Neural cell (in vitro differentiated cells): ENCODE measurements around the gene CREB3L2. TPM values are rescaled to one million over a fixed set of nuclear protein-coding genes. Genes with fewer than 3 reads are reported as not detected.

Experiments
- H2AFZ ChIP-seq: fragments of 200-600, 300-800 bp; sonication (generic), shearing (Covaris generic); 2 replicates; pipeline ENCODE4 v1.6.0; 2014; ENCODE audit warnings: low read depth, mild to moderate bottlenecking, antibody characterized with exemption, low read length, moderate library complexity
- H3F3A ChIP-seq: fragments of 200-600 bp; shearing (Covaris generic); 2 replicates; pipeline ENCODE4 v1.6.1; 2016; ENCODE audit warnings: mild to moderate bottlenecking, moderate library complexity, mixed read lengths, antibody characterized with exemption, low read length; ENCODE audit not compliant: insufficient read depth, poor library complexity, severe bottlenecking
- H3K27ac ChIP-seq: fragments of 200-600, 300-800 bp; sonication (generic), shearing (Covaris generic); 2 replicates; pipeline ENCODE4 v1.5.1; 2014; ENCODE audit warnings: mild to moderate bottlenecking, low read length, moderate library complexity
- H3K27me3 ChIP-seq: fragments of 300-800, 200-600 bp; sonication (generic), shearing (Covaris generic); 2 replicates; pipeline ENCODE4 v1.6.0; 2014; ENCODE audit warnings: mild to moderate bottlenecking, low read depth, low read length, moderate library complexity; ENCODE audit not compliant: insufficient read depth
- H3K36me3 ChIP-seq: fragments of 300-800, 200-600 bp; sonication (generic), shearing (Covaris generic); 2 replicates; pipeline ENCODE4 v1.5.1; 2014; ENCODE audit warnings: mild to moderate bottlenecking, antibody characterized with exemption, low read length, moderate library complexity; ENCODE audit not compliant: insufficient read depth
- H3K4me2 ChIP-seq: fragments of 300-800, 200-600 bp; sonication (generic), shearing (Covaris generic); 2 replicates; pipeline ENCODE4 v1.6.0; 2014; ENCODE audit warnings: mild to moderate bottlenecking, low read length
- H3K4me3 ChIP-seq: fragments of 300-800, 200-600 bp; sonication (generic), shearing (Covaris generic); 2 replicates; pipeline ENCODE4 v1.5.1; 2014; ENCODE audit warnings: mild to moderate bottlenecking, low read length, moderate library complexity
- H3K79me2 ChIP-seq: fragments of 200-600 bp; shearing (Covaris generic); replicated peaks from 2 replicates; pipeline ENCODE4 v1.6.0; 2014; ENCODE audit warnings: mild to moderate bottlenecking, low read length, moderate library complexity; ENCODE audit not compliant: insufficient read depth
- H3K9ac ChIP-seq: fragments of 300-800, 200-600 bp; sonication (generic), shearing (Covaris generic); 2 replicates; pipeline ENCODE4 v1.6.1; 2016; ENCODE audit warnings: mild to moderate bottlenecking, low read length, mixed read lengths
- H3K9me2 ChIP-seq: fragments of 200-600 bp; shearing (Covaris generic); 2 replicates; pipeline ENCODE4 v1.6.1; 2016; ENCODE audit warnings: mild to moderate bottlenecking, low read length, mixed read lengths; ENCODE audit not compliant: insufficient read depth
- H3K9me3 ChIP-seq: fragments of 200-600, 300-800 bp; sonication (generic), shearing (Covaris generic); 2 replicates; pipeline ENCODE4 v1.6.1; 2016; ENCODE audit warnings: mild to moderate bottlenecking, mixed run types, low read length, moderate library complexity, mixed read lengths
- H4K20me1 ChIP-seq: fragments of 200-600 bp; shearing (Covaris generic); 2 replicates; pipeline ENCODE4 v1.6.1; 2016; ENCODE audit warnings: mild to moderate bottlenecking, mixed run types; ENCODE audit not compliant: insufficient read depth
- CTCF ChIP-seq: fragments of 450-650 bp; IDR thresholded peaks from 2 replicates; pipeline ENCODE4 v1.5.1; 2014; ENCODE audit warnings: antibody characterized with exemption, mild to moderate bottlenecking, moderate library complexity; ENCODE audit not compliant: poor library complexity, severe bottlenecking
- EP300 ChIP-seq: fragments of 450-650 bp; conservative IDR thresholded peaks from 2 replicates; pipeline ENCODE4 v1.6.1; 2014; ENCODE audit warnings: antibody characterized with exemption, mild to moderate bottlenecking, moderate library complexity; ENCODE audit not compliant: poor library complexity, severe bottlenecking
- EZH2 ChIP-seq: fragments of 200-600, 300-800 bp; shearing (Covaris generic), sonication (generic); IDR thresholded peaks from 2 replicates; pipeline ENCODE4 v1.6.1; 2014; ENCODE audit warnings: antibody characterized with exemption, low read length, borderline replicate concordance, mild to moderate bottlenecking; ENCODE audit not compliant: insufficient read depth, poor library complexity, severe bottlenecking
- MXI1 ChIP-seq: fragments of 450-650 bp; conservative IDR thresholded peaks from 2 replicates; pipeline ENCODE4 v1.6.1; 2014; ENCODE audit warnings: antibody characterized with exemption, mild to moderate bottlenecking; ENCODE audit not compliant: poor library complexity, severe bottlenecking
- POLR2AphosphoS5 ChIP-seq: IDR thresholded peaks from 2 replicates; pipeline ENCODE4 v1.6.1; 2012
- RAD21 ChIP-seq: fragments of 450-650 bp; conservative IDR thresholded peaks from 2 replicates; pipeline ENCODE4 v1.6.1; 2014; ENCODE audit warnings: antibody characterized with exemption, mild to moderate bottlenecking, moderate library complexity
- REST ChIP-seq: IDR thresholded peaks from 2 replicates; pipeline ENCODE4 v1.6.1; 2012; ENCODE audit warnings: borderline replicate concordance
- SMC3 ChIP-seq: fragments of 450-650 bp; conservative IDR thresholded peaks from 2 replicates; pipeline ENCODE4 v1.6.1; 2014; ENCODE audit warnings: antibody characterized with exemption, mild to moderate bottlenecking, moderate library complexity; ENCODE audit not compliant: poor library complexity
- TAF1 ChIP-seq: IDR thresholded peaks from 2 replicates; pipeline ENCODE4 v1.6.1; 2012; ENCODE audit warnings: low read depth
- polyA plus RNA-seq: library from polyadenylated mRNA; depleted of rRNA; stranded (reverse); fragments of >200 nt; gene quantifications from 2 replicates; pipeline ENCODE4 v1.2.3, GENCODE V29; 2014

The CREB3L2 gene
- polyA plus RNA-seq, 1 donor from 2014 or later: 1.5 TPM

GRCh38 chr7:137829337-137829992 lies 172.4 kb downstream of the CREB3L2 start:
- Histone ChIP-seq H3K9me3 (no peaks in the 10 kb centered on the region), H3K27me3 (no peaks in the 10 kb centered on the region), H3K9ac (no peak overlapping the region), H3K79me2 (peaks cover 10% of the 10 kb centered on the region), H2AFZ (no peak overlapping the region), H3K4me2 (no peak overlapping the region), H4K20me1 (no peaks in the 10 kb centered on the region), H3K27ac (no peak overlapping the region), H3F3A (no peaks in the 10 kb centered on the region), H3K4me3 (no peak overlapping the region), H3K9me2 (no peaks in the 10 kb centered on the region), H3K36me3 (no peaks in the 10 kb centered on the region)
- TF ChIP-seq REST (no peak), RAD21 (no peak), CTCF (no peak), SMC3 (no peak), TAF1 (no peak), POLR2AphosphoS5 (no peak), EZH2 (no peak), EP300 (no peak), MXI1 (no peak)

- H3F3A ChIP-seq: no peaks in the 10 kb centered on the region
- H3K9me3 ChIP-seq: no peaks in the 10 kb centered on the region
- H3K27me3 ChIP-seq: no peaks in the 10 kb centered on the region
- H3K4me2 ChIP-seq: no peak overlapping the region
- H3K4me3 ChIP-seq: no peak overlapping the region
- peak overlapping the region; percentile 37 for H3K27ac ChIP-seq
- TF ChIP-seq POLR2AphosphoS5: peak; percentile 25
- no peak for TF ChIP-seq RAD21
- H3K79me2 ChIP-seq: peaks cover 6% of the 10 kb centered on the region
- no peaks in the 10 kb centered on the region for H3K9me2 ChIP-seq
- H3K9ac ChIP-seq: no peak overlapping the region
- H2AFZ ChIP-seq: no peak overlapping the region
- H4K20me1 ChIP-seq: no peaks in the 10 kb centered on the region
- H3K36me3 ChIP-seq: no peaks in the 10 kb centered on the region
These were observed 173.4 kb downstream of the CREB3L2 start for GRCh38 chr7:137828456-137828855.

GRCh38 chr7:137825489-137825888 lies 176.4 kb downstream of the CREB3L2 start:
- no peaks in the 10 kb centered on the region for H3K27me3 ChIP-seq
- H3K27ac ChIP-seq: no peak overlapping the region
- no peaks in the 10 kb centered on the region for H3F3A ChIP-seq
- H3K36me3 ChIP-seq: no peaks in the 10 kb centered on the region
- H2AFZ ChIP-seq: no peak overlapping the region
- no peak overlapping the region for H3K4me3 ChIP-seq
- no peak overlapping the region for H3K9ac ChIP-seq
- H4K20me1 ChIP-seq: no peaks in the 10 kb centered on the region
- no peaks in the 10 kb centered on the region for H3K9me3 ChIP-seq
- peaks cover 3% of the 10 kb centered on the region for H3K79me2 ChIP-seq
- TF ChIP-seq MXI1 (no peak), TAF1 (no peak), CTCF (no peak), EZH2 (no peak), RAD21 (no peak), EP300 (no peak), REST (no peak), POLR2AphosphoS5 (no peak), SMC3 (no peak)
- H3K4me2 ChIP-seq: no peak overlapping the region
- H3K9me2 ChIP-seq: no peaks in the 10 kb centered on the region
